NCI-H1105 treated with DMSO at 0.1 percent for 48 hours (cell line): Measurements from ENCODE around the gene SIDT1.

Experiments
- DNase-seq: peaks from one replicate; lab custom pipeline; 2025; lab: John Stamatoyannopoulos, UW

The SIDT1 gene

GRCh38 chr3:113546414-113546893 is 14.1 kb downstream of the SIDT1 start:
- no peak for DNase-seq

GRCh38 chr3:113548501-113548900 is 16.1 kb downstream of the SIDT1 start:
- DNase-seq, result no peak

- DNase-seq, result no peak
Measured at GRCh38 chr3:113551820-113552219, 19.5 kb downstream of the SIDT1 start.

GRCh38 chr3:113552851-113553250 is 20.5 kb downstream of the SIDT1 start:
- no peak for DNase-seq

- DNase-seq, result no peak
Measured at GRCh38 chr3:113555138-113555537, 22.8 kb downstream of the SIDT1 start.

GRCh38 chr3:113556316-113556945 is 24.1 kb downstream of the SIDT1 start:
- no peak for DNase-seq

GRCh38 chr3:113556946-113557335 is 24.6 kb downstream of the SIDT1 start:
- no peak for DNase-seq

GRCh38 chr3:113557374-113557773 is 25.0 kb downstream of the SIDT1 start:
- DNase-seq, result no peak

- no peak for DNase-seq
Measured at GRCh38 chr3:113559009-113559408, 26.7 kb downstream of the SIDT1 start.

- no peak for DNase-seq
Measured at GRCh38 chr3:113560271-113560670, 27.9 kb downstream of the SIDT1 start.

- DNase-seq, result no peak
Measured at GRCh38 chr3:113560831-113561623, 28.7 kb downstream of the SIDT1 start.

- no peak for DNase-seq
Measured at GRCh38 chr3:113565555-113565954, 33.2 kb downstream of the SIDT1 start.

GRCh38 chr3:113570158-113570557 is 37.8 kb downstream of the SIDT1 start:
- no peak for DNase-seq

- DNase-seq, result no peak
Measured at GRCh38 chr3:113571360-113571759, 39.0 kb downstream of the SIDT1 start.

- DNase-seq, result no peak
Measured at GRCh38 chr3:113573728-113574127, 41.4 kb downstream of the SIDT1 start.

GRCh38 chr3:113574213-113574612 is 41.9 kb downstream of the SIDT1 start:
- no peak for DNase-seq

- DNase-seq, result no peak
Measured at GRCh38 chr3:113575206-113575605, 42.9 kb downstream of the SIDT1 start.

GRCh38 chr3:113585228-113585627 is 52.9 kb downstream of the SIDT1 start:
- no peak for DNase-seq

- no peak for DNase-seq
Measured at GRCh38 chr3:113585720-113586119, 53.4 kb downstream of the SIDT1 start.

GRCh38 chr3:113588806-113589205 is 56.5 kb downstream of the SIDT1 start:
- no peak for DNase-seq

GRCh38 chr3:113589971-113590370 is 57.6 kb downstream of the SIDT1 start:
- no peak for DNase-seq

GRCh38 chr3:113590983-113591382 is 58.6 kb downstream of the SIDT1 start:
- no peak for DNase-seq

- peak; percentile 50 for DNase-seq
Measured at GRCh38 chr3:113594066-113594465, 61.7 kb downstream of the SIDT1 start.
